Stimulated activated CD4-positive, alpha-beta T cell treated with anti-CD3 and anti-CD28 coated beads, Interleukin-12 subunit alpha, Interleukin-12 subunit beta, amount 100 ng/mL, for 48 hours (primary cell): ENCODE data around the gene ABL2.

ENCODE experiments used
- DNase-seq, 3 donors: peaks; one replicate each; pipeline ENCODE4 v3.0.0-alpha.2; 2020; ENCODE audit warnings: low read depth in 2 of 3, low spot score in 1 of 3

Gene ABL2

GRCh38 chr1:179095924-179096323, 133.6 kb downstream of the ABL2 start:
- DNase-seq: no peak

DNA sequence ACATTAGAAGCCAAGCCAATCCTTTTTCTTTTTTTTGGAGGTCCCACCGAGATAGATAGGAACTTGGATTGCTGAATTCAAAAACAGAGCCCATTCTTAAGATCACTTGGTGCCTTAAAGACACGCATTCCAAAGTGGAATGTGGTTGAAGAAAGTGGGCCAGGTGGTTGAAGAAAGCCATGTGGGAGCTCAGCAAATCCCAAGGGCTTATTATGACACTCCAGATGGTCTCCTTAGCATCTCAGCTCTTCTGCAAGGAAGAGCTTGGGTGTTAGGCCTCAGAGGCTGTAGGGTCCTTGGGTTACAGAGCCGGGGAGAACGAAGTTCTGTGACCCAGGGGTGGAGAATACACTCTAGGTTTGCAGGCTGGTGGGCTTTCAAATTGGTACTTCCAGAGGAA, 134.1 kb downstream of the ABL2 start:
- DNase-seq: no peak

GRCh38 chr1:179094818-179095217, 134.7 kb downstream of the ABL2 start:
- no peak for DNase-seq

DNA sequence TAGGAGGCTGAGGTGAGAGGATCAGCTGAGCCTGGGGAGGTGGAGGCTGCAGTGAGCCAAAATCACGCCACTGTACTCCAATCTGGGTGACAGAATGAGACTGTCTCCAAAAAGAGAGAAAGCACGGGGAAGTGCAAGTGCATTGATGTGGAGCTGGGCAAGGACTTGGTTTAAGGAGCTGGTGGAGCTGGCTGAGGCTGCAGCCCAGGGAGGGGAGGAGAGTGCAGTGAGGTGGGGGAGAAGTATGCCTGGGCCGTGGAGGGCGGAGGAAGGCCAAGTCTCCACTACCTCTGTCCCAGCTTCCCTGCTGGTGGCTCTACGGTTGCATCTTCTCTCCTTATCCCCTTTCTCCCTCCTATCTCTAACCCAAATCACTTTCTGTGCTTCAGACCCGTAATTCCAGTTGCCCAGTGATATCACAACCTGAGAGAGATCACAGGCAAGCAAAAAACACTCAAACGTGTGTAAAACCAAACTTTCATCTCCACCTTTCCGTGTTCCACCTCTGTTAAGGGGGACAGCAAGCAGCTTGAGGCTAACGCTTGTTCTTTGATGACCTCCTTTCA, 136.5 kb downstream of the ABL2 start:
- DNase-seq: no peak

- no peak for DNase-seq
Measured at GRCh38 chr1:179091691-179092165, 137.7 kb downstream of the ABL2 start.

GRCh38 chr1:179090923-179091322, 138.6 kb downstream of the ABL2 start:
- DNase-seq: no peak

GRCh38 chr1:179090522-179090921, 139.0 kb downstream of the ABL2 start:
- DNase-seq: no peak

DNA sequence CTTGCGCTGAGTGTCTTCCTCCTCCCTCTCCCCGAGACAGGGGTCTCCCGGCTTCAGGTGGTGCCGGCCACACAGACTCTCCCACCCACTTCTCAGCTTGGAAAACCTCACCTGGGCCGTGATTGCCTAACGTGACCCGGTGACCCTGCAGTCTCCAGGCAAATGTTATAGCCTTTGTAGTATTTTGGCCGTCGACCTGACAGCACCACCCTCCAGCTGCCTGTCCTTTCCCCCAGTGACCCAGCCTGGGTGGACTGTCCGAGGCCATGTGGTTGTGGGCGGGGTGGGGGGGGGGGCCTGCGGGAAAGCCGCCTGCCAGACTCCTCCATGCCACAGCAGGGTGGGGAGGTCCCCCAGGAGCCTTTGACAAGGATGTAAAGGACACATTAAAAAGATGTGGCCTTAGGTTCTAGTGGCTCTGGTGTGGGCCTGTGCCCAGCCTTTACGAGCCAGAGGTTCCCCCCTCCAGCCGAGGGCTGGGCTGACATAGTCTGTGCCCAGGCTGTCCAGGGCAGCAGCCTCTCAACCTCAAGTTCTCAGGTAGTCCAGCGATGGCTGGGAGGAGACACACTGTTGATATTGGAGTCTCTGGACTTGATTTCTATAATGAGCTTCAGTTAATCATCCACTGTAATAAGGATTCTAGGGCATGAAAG, 139.5 kb downstream of the ABL2 start:
- no peak for DNase-seq

DNA sequence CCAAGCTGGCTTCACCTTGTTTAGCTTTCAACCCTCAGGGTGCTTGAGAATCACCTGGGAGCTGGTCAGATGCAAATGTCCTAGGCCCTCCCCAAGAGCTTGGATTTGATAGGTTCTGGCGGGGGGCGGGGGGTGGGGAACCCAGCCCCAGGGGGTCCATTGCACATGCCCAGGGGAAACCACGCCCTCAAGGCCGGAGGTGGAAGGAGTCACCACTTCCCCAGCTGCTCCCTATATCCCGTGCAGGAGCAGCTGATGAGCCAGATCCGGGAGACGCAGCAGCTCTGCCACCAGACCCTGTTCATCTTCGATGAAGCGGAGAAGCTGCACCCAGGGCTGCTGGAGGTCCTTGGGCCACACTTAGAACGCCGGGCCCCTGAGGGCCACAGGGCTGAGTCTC, 141.8 kb downstream of the ABL2 start:
- DNase-seq: no peak

- DNase-seq: no peak
Measured at GRCh38 chr1:179083533-179083932, 145.9 kb downstream of the ABL2 start.

- DNase-seq: no peak
Measured at GRCh38 chr1:179082999-179083335, 146.5 kb downstream of the ABL2 start.

DNA sequence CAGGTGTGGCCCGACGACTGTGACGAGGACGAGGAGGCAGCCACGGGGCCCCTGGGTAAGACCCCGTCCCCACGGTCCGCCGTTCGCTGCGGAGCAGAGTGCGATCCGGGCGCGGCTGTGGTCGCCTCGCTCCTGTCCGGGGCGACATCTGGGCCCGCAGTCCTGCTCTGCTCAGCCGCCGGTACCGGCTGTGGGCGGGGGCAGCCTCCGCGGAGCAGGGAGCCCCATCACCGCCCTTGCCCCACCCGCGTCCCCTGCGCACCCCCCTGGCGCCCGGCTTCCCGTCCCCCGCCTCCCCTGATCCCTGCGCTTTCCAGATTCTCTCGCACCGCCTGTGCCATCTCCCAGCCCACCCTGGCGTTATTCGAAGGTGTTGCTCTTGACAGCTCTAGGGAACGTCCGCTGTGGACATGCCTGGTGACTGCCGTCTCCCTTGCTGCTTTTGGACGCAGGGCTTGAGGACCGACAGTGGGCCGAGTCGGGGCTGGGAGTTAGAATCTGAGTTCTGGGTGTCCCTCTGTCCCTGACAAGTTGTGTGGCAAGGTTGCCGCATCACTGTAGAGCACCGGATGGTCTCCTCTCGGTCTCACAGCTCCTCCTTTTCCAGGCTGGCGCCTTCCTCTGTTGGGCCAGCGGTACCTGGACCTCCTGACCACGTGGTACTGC, 147.0 kb downstream of the ABL2 start:
- DNase-seq: peak in 2 of 3 donors; percentile 7 to 20

- DNase-seq: peak; percentile 66 to 80 (median 73)
Measured at GRCh38 chr1:179081687-179082332, 147.7 kb downstream of the ABL2 start, which contains the start of gene TOR3A. TOR3A (plus strand) TSS chr1:179082070; CDS start chr1:179082129, 59 bp downstream.

- DNase-seq: peak; percentile 10 to 30 (median 17)
Measured at GRCh38 chr1:179080866-179081686, 148.4 kb downstream of the ABL2 start.

DNA sequence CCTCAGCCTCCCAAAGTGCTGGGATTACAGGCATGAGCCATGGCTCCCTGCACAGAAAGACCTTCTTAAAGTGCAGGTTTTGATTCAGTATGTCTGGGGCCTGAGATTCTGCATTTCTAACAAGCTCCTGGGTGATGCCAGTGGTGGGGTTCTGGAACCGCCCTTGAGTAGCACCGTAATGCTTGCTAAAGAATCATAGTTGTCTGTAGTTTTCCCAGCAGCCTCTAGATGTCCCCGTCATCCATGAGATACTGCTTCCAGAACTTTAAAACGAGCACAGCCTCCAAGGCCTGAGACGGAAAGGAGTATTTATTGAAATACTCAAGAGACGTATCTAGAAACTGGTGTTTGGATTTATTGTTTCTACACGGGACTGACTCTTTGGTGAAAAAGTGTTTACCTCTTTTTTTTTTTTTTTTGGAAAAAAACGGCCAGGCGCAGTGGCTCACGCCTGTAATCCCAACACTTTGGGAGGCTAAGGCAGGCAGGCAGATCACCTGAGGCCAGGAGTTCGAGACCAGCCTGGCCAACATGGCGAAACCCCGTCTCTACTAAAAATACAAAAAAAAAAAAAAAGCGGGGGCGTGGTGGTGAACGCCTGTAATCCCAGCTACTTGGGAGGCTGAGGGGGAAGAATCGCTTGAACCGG, 150.2 kb downstream of the ABL2 start:
- peak; percentile 14 to 44 (median 15) for DNase-seq

DNA sequence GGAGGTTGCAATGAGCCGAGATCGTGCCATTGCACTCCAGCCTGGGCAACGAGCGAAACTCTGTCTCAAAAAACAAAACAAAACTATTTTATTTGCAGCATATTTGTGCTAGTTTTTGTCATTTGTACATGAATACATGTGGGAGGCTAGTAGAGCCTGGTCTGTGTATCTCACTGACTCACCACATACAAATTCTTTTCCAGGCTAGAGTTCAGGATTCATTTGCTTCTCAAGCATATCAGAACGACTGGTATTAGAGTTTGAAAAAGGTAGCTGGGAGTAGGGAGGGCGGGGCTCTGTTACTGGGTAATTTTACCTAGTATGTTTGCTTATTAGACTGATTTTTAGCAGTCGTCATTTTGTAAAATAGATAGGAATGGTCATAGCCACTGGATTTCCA, 152.1 kb downstream of the ABL2 start:
- DNase-seq: no peak

DNA sequence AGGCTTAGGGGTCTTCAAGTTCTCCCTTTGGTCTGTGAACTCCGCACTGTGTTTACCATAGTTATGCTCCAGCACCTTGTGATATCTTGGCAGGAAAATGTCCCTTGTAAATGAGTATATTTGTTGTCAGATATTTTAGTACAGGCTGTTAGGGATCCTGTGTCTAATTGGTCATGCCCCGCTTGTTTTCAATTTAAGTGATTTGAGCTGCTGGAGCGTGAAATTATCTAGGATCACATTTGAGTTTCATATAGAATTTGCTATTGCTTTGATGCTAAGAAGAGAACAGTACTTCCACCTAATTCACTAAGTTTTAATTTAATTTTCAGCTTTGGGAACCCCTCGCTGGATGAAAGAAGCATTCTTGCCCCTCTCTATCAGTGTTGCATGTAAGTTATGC, 163.0 kb downstream of the ABL2 start:
- no peak for DNase-seq

- DNase-seq: no peak
Measured at GRCh38 chr1:179061360-179062282, 167.9 kb downstream of the ABL2 start.
